HepG2 (cell line): Measurements from ENCODE around the gene LSM14B. TPM values are rescaled to one million over a fixed set of nuclear protein-coding genes. Genes with fewer than 3 reads are reported as not detected.
A peak's percentile ranks its signal among the peaks of the same experiment; 100 is the strongest.

Experiments used
- DMAP1 ChIP-seq: IDR thresholded peaks from 2 replicates; pipeline ENCODE4 v1.6.1; 2016
- EP300 ChIP-seq, 3 experiments: sonication (generic) in 1 of 3; formaldehyde crosslinking in 1 of 3; IDR thresholded peaks; 2 replicates each; pipeline versions ENCODE4 v1.5.1 to v1.6.1; 2011 to 2020; ENCODE audit warnings: low read depth in 2 of 3, low read length in 2 of 3, borderline replicate concordance in 1 of 3, improper control_type of control experiment in 1 of 3, mild to moderate bottlenecking in 1 of 3, missing genetic modification reagents in 1 of 3, moderate library complexity in 1 of 3
- FLYWCH1 ChIP-seq: sonication (generic); formaldehyde crosslinking; IDR thresholded peaks from 2 replicates; pipeline ENCODE4 v1.8.1; 2023; ENCODE audit warnings: mild to moderate bottlenecking, missing genetic modification reagents
- GFI1 ChIP-seq: sonication (generic); formaldehyde crosslinking; IDR thresholded peaks from 2 replicates; pipeline ENCODE4 v1.5.0; 2020; ENCODE audit warnings: missing genetic modification reagents, mild to moderate bottlenecking, borderline replicate concordance
- IKZF1 ChIP-seq: fragments of 450-650 bp; IDR thresholded peaks from 2 replicates; pipeline ENCODE4 v1.7.1; 2016
- NKX3-1 ChIP-seq: sonication (generic); formaldehyde crosslinking; IDR thresholded peaks from 2 replicates; pipeline ENCODE4 v1.5.0; 2020; ENCODE audit warnings: missing genetic modification reagents
- PAX8 ChIP-seq: sonication (generic); formaldehyde crosslinking; IDR thresholded peaks from 2 replicates; pipeline ENCODE4 v1.8.0; 2022; ENCODE audit warnings: mild to moderate bottlenecking, missing genetic modification reagents, borderline replicate concordance
- RAD21 ChIP-seq: fragments of 450-650 bp; formaldehyde crosslinking; IDR thresholded peaks from 2 replicates; pipeline ENCODE4 v1.5.0; 2020; ENCODE audit warnings: mild to moderate bottlenecking
- SIX4 ChIP-seq: sonication (generic); formaldehyde crosslinking; IDR thresholded peaks from 2 replicates; pipeline ENCODE4 v1.4.0; 2020; ENCODE audit warnings: missing genetic modification reagents
- THAP9 ChIP-seq: sonication (generic); formaldehyde crosslinking; IDR thresholded peaks from 2 replicates; pipeline ENCODE4; 2020; ENCODE audit warnings: missing genetic modification reagents, mild to moderate bottlenecking, borderline replicate concordance
- TRIM24 ChIP-seq: sonication (generic); formaldehyde crosslinking; IDR thresholded peaks from 2 replicates; pipeline ENCODE4 v1.8.0; 2022; ENCODE audit warnings: mild to moderate bottlenecking, missing genetic modification reagents
- ZNF317 ChIP-seq: sonication (generic); formaldehyde crosslinking; IDR thresholded peaks from 2 replicates; pipeline ENCODE4 v1.5.0; 2020; ENCODE audit warnings: mild to moderate bottlenecking, missing genetic modification reagents
- ZNF343 ChIP-seq: sonication (generic); formaldehyde crosslinking; IDR thresholded peaks from 2 replicates; pipeline ENCODE4 v1.4.0; 2020; ENCODE audit warnings: mild to moderate bottlenecking, missing genetic modification reagents
- ZNF567 ChIP-seq: sonication (generic); formaldehyde crosslinking; IDR thresholded peaks from 2 replicates; pipeline ENCODE4 v1.8.1; 2023; ENCODE audit warnings: mild to moderate bottlenecking, missing genetic modification reagents, borderline replicate concordance
- ZNF724P ChIP-seq: sonication (generic); formaldehyde crosslinking; IDR thresholded peaks from 2 replicates; pipeline ENCODE4 v1.8.0; 2022; ENCODE audit warnings: missing genetic modification reagents, borderline replicate concordance
- ZSCAN22 ChIP-seq: sonication (generic); formaldehyde crosslinking; IDR thresholded peaks from 2 replicates; pipeline ENCODE4 v1.4.0; 2020; ENCODE audit warnings: mild to moderate bottlenecking, missing genetic modification reagents
- polyA plus RNA-seq, 8 experiments: library from polyadenylated mRNA; depleted of rRNA in 3 of 8; stranded (reverse) in 7 of 8; unstranded in 1 of 8; fragments of >200 nt; fragmentation: Illumina TruSeq in 4 of 8; extraction: Trizol in 4 of 8; gene quantifications; 2 replicates each; pipeline versions ENCODE4 v1.2.1 to v1.2.3, GENCODE V29; 2011 to 2016; ENCODE audit warnings: low read depth in 4 of 8, missing spikeins in 1 of 8, mixed read lengths in 1 of 8; ENCODE audit not compliant: insufficient read depth in 1 of 8
- total RNA-seq, 5 experiments: library from RNA; depleted of rRNA; stranded (reverse); fragments of >200 nt; fragmentation: Illumina TruSeq; extraction: Trizol; gene quantifications; 2 replicates each; pipeline ENCODE4 v1.2.3, GENCODE V29; 2016; ENCODE audit warnings: low read depth in 1 of 5
- TF ChIP-seq, protein P1 (sequence below): sonication (generic); formaldehyde crosslinking; IDR thresholded peaks from 2 replicates; pipeline ENCODE4 v1.8.0; 2022; ENCODE audit warnings: mild to moderate bottlenecking, missing genetic modification reagents
- TF ChIP-seq, protein P2 (sequence below): sonication (generic); formaldehyde crosslinking; IDR thresholded peaks from 2 replicates; pipeline ENCODE4 v1.4.0; 2020; ENCODE audit warnings: missing genetic modification reagents
- TF ChIP-seq, protein P3 (sequence below): sonication (generic); formaldehyde crosslinking; IDR thresholded peaks from 2 replicates; pipeline ENCODE4 v1.5.0; 2020; ENCODE audit warnings: missing genetic modification reagents

LSM14B gene
- total and polyA plus RNA-seq, 2 of the 13 experiments (the other 11 are each of a cell fraction or from before 2014, with no cell fraction given): 43.3 to 79.2 TPM

GRCh38 chr20:62143957-62144825 is 21.9 kb downstream of the LSM14B start (continued):
- TF ChIP-seq DMAP1 (peak; percentile 61; the same call in 1 of the 2 replicates), ZNF724P (CRISPR knock-in tag) (peak; percentile 75; the same call in 1 of the 2 replicates), EP300 (IDR thresholded peaks at IDR 0.05; ENCODE audit: low read depth in 2 of 2, low read length in 2 of 2) (no peak), EP300 (CRISPR knock-in tag; IDR thresholded peaks at IDR 0.05; ENCODE audit: borderline replicate concordance) (no peak), GFI1 (no peak), SIX4 (CRISPR knock-in tag) (no peak), ZNF343 (CRISPR knock-in tag) (0 out of 2 replicates have a peak, but pooled peaks have one; percentile 79), RAD21 (CRISPR knock-in tag) (peak; percentile 50), ZNF317 (CRISPR knock-in tag) (no peak), IKZF1 (no peak), THAP9 (CRISPR knock-in tag) (peak; percentile 57; the same call in 1 of the 2 replicates), PAX8 (peak; percentile 59; the same call in 1 of the 2 replicates), FLYWCH1 (CRISPR knock-in tag) (no peak), TRIM24 (CRISPR knock-in tag) (no peak), NKX3-1 (CRISPR knock-in tag) (no peak), ZSCAN22 (CRISPR knock-in tag) (no peak), ZNF567 (CRISPR knock-in tag) (peak; percentile 67; the same call in 1 of the 2 replicates)
- TF ChIP-seq, protein P1, sequence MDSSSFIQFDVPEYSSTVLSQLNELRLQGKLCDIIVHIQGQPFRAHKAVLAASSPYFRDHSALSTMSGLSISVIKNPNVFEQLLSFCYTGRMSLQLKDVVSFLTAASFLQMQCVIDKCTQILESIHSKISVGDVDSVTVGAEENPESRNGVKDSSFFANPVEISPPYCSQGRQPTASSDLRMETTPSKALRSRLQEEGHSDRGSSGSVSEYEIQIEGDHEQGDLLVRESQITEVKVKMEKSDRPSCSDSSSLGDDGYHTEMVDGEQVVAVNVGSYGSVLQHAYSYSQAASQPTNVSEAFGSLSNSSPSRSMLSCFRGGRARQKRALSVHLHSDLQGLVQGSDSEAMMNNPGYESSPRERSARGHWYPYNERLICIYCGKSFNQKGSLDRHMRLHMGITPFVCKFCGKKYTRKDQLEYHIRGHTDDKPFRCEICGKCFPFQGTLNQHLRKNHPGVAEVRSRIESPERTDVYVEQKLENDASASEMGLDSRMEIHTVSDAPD (CRISPR knock-in tag): 0 out of 2 replicates have a peak, but pooled peaks have one; percentile 48
- TF ChIP-seq, protein P2, sequence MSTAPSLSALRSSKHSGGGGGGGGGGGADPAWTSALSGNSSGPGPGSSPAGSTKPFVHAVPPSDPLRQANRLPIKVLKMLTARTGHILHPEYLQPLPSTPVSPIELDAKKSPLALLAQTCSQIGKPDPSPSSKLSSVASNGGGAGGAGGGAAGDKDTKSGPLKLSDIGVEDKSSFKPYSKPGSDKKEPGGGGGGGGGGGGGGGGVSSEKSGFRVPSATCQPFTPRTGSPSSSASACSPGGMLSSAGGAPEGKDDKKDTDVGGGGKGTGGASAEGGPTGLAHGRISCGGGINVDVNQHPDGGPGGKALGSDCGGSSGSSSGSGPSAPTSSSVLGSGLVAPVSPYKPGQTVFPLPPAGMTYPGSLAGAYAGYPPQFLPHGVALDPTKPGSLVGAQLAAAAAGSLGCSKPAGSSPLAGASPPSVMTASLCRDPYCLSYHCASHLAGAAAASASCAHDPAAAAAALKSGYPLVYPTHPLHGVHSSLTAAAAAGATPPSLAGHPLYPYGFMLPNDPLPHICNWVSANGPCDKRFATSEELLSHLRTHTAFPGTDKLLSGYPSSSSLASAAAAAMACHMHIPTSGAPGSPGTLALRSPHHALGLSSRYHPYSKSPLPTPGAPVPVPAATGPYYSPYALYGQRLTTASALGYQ (CRISPR knock-in tag): no peak
- TF ChIP-seq, protein P3, sequence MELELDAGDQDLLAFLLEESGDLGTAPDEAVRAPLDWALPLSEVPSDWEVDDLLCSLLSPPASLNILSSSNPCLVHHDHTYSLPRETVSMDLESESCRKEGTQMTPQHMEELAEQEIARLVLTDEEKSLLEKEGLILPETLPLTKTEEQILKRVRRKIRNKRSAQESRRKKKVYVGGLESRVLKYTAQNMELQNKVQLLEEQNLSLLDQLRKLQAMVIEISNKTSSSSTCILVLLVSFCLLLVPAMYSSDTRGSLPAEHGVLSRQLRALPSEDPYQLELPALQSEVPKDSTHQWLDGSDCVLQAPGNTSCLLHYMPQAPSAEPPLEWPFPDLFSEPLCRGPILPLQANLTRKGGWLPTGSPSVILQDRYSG (CRISPR knock-in tag): no peak
